HFFc6 (cell line): ENCODE results near the gene PLEKHM2. TPM values are rescaled to one million over a fixed set of nuclear protein-coding genes. Genes with fewer than 3 reads are reported as not detected.
A peak's percentile ranks its signal among the peaks of the same experiment; 100 is the strongest.

Experiments used
- DNase-seq: peaks from one replicate; pipeline ENCODE4 v3.0.0-alpha.2; 2018
- H3K27ac Mint-ChIP-seq: 2 replicates; pipeline ENCODE4 v1.8.0; 2020; ENCODE audit warnings: mild to moderate bottlenecking, mixed read lengths
- H3K27me3 Mint-ChIP-seq: 2 replicates; pipeline ENCODE4 v1.8.0; 2021; ENCODE audit warnings: mild to moderate bottlenecking, moderate library complexity, mixed read lengths; ENCODE audit not compliant: insufficient read depth
- H3K36me3 Mint-ChIP-seq: 2 replicates; pipeline ENCODE4 v1.8.0; 2021; ENCODE audit warnings: low read depth, mixed read lengths
- H3K4me1 Mint-ChIP-seq: 2 replicates; pipeline ENCODE4 v1.8.0; 2020; ENCODE audit warnings: low read depth, mixed read lengths
- H3K4me3 Mint-ChIP-seq: 2 replicates; pipeline ENCODE4 v1.8.0; 2020; ENCODE audit warnings: mild to moderate bottlenecking, moderate library complexity, mixed read lengths
- H3K9me3 Mint-ChIP-seq: 2 replicates; pipeline ENCODE4 v1.8.0; 2020; ENCODE audit warnings: mild to moderate bottlenecking, mixed read lengths
- total RNA-seq, 6 experiments: library from RNA; stranded (reverse); fragmentation: NEBNext Ultra II Directional; extraction: Animal tissue kit (Norgen Biotek cat#: 25700); gene quantifications; 2 replicates in 1 of 6; 3 replicates in 5 of 6; pipeline ENCODE4 v1.2.3, GENCODE V29; 2021
- TF ChIP-seq, protein P1 (sequence below): fragments of 200-600 bp; sonication (generic); IDR thresholded peaks from 2 replicates; pipeline ENCODE4 v1.5.0; 2021; ENCODE audit warnings: antibody characterized with exemption, mild to moderate bottlenecking

The PLEKHM2 gene
- total RNA-seq, 6 experiments from 2014 or later = 61.5 to 70.5 (median 66.0) TPM

DNA sequence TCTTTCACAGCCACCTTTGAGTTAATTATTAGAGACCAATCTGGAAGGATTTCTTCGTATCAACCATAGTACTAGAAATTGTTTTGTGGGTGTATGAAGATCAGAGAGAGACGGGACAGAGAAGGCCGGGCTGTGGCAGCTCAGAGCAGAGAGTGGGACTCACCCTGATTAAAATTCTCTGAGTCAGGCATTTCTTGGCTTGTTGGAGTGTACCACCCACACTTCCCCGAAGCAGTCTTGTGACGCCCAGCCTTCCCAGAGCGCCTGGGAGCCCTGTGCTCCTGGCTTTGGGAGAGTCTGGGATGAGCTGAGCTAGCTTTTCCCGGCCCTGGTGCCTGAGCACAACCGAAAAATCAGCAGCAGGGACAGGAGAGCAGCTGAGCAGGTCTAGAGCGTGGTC, 19.4 kb downstream of the PLEKHM2 start:
- Mint-ChIP-seq H3K9me3 (no peaks in the 10 kb centered on the region), H3K36me3 (peaks cover 12% of the 10 kb centered on the region), H3K4me1 (peaks cover 28% of the 10 kb centered on the region), H3K27ac (peak overlapping the region; percentile 94), H3K27me3 (peaks cover 2% of the 10 kb centered on the region; the same call in 1 of the 2 replicates), H3K4me3 (peak overlapping the region; percentile 77)
- DNase-seq = peak; percentile 83
- TF ChIP-seq, protein P1, sequence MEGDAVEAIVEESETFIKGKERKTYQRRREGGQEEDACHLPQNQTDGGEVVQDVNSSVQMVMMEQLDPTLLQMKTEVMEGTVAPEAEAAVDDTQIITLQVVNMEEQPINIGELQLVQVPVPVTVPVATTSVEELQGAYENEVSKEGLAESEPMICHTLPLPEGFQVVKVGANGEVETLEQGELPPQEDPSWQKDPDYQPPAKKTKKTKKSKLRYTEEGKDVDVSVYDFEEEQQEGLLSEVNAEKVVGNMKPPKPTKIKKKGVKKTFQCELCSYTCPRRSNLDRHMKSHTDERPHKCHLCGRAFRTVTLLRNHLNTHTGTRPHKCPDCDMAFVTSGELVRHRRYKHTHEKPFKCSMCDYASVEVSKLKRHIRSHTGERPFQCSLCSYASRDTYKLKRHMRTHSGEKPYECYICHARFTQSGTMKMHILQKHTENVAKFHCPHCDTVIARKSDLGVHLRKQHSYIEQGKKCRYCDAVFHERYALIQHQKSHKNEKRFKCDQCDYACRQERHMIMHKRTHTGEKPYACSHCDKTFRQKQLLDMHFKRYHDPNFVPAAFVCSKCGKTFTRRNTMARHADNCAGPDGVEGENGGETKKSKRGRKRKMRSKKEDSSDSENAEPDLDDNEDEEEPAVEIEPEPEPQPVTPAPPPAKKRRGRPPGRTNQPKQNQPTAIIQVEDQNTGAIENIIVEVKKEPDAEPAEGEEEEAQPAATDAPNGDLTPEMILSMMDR = no peak

DNA sequence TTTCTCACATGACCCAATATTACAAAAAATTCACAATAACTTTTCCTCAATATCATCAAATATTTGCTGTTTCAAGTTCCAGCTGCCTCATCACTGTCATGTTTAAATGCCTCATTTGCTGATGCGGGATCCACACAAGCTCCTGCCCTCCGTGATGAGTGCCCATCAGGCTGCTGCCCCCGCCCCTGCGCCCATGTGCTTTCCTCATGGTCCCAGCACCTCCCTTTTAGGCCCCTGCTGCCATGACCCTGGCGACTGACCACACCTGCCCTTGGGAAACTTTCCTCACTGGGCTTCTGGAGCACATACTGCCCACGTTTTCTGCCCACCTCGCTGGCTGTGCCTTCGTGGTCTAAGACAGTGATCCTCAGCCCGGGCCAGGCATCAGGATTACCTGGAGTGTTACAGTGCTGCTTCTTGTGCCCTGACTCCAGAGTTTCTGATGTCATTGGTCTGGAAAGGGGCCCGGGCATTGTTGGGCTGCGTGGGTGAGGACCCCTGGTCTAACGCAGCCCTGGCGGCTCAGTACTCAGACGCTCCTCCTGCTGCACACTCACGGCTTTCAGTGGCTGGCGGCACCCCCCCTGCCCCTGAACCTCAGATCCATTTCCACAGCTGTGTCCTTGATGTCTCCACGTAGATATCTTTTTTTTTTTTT, 20.5 kb downstream of the PLEKHM2 start:
- TF ChIP-seq, protein P1 = no peak
- Mint-ChIP-seq H3K27me3 (peaks cover 2% of the 10 kb centered on the region; the same call in 1 of the 2 replicates), H3K9me3 (no peaks in the 10 kb centered on the region), H3K36me3 (peaks cover 8% of the 10 kb centered on the region), H3K4me1 (peaks cover 28% of the 10 kb centered on the region), H3K4me3 (peak overlapping the region; percentile 77; the same call in 1 of the 2 replicates), H3K27ac (peak overlapping the region; percentile 94)
- DNase-seq = no peak

DNA sequence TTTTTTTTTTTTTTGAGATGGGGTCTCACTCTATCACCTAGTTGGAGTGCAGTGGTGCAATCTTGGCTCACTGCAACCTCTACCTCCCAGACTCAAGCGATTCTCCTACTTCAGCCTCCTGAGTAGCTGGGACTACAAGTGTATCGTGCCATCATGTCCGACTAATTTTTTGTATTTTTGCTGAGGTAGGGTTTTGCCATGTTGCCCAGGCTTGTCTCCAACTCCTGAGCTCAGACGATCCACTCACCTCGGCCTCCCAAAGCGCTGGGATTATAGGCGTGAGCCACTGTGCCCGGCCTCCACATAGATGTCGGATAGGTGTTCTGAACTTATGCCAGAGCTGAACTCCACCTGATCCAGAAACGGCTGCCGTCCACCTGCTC, 21.1 kb downstream of the PLEKHM2 start:
- Mint-ChIP-seq H3K36me3 (peaks cover 8% of the 10 kb centered on the region), H3K27ac (peak overlapping the region; percentile 61; the same call in 1 of the 2 replicates), H3K4me3 (no peak overlapping the region), H3K4me1 (peaks cover 28% of the 10 kb centered on the region), H3K9me3 (no peaks in the 10 kb centered on the region), H3K27me3 (peaks cover 2% of the 10 kb centered on the region; the same call in 1 of the 2 replicates)
- TF ChIP-seq, protein P1 = no peak
- DNase-seq = no peak

DNA sequence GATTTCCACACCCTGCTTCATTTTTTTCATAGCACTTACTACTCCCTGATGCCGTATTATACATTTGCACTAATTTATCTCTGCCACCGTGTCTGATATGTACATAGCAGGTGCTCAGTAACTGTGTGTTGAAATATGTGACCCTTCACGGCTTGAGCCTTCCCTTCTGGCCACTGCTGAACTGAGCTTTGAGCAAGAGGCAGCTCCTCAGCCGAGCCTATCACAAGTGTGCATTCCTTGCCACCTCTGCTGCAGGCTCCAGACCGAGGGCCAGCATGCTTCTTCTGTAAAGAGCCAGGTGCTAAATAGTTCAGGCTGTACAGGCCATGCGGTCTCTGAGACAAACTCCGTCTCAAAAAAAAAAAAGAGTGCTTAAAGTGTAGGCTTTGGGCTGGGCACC, 22.6 kb downstream of the PLEKHM2 start:
- no peak overlapping the region for H3K27ac Mint-ChIP-seq
- peaks cover 23% of the 10 kb centered on the region for H3K4me1 Mint-ChIP-seq
- H3K27me3 Mint-ChIP-seq = peaks cover 2% of the 10 kb centered on the region; the same call in 1 of the 2 replicates
- DNase-seq = no peak
- TF ChIP-seq, protein P1 = no peak
- H3K4me3 Mint-ChIP-seq = no peak overlapping the region
- H3K9me3 Mint-ChIP-seq = no peaks in the 10 kb centered on the region
- peaks cover 8% of the 10 kb centered on the region for H3K36me3 Mint-ChIP-seq

DNA sequence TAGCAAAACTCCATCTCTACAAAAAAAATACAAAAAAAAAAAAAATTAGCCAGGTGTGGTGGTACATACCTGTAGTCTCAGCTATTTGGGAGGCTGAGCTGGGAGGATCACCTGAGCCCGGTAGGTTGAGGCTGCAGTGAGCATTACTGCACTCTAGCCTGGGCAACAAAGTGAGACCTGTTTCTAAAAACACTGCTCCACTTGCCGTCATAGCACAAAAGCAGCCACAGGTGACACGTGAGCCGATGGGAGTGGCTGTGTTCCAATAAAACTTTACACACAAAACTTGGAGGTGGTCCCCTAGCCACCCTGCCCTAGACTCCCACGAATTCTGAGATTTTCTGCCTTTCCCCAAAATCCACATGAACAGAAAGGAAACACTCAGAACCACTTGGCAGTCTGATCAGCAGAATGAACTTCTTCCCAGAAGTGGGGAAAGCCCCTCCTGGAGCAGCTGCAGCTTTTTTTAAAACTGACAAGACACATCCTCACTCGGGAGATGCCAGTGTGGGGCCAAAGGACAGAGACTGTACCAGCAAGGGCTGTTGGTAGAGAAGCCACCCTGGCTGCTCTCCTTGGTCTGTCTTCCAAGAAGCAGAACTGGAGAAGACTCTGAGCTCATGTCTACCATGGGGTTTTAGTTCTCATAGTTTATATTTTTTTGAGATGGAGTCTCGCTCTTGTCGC, 23.3 kb downstream of the PLEKHM2 start:
- H3K4me1 Mint-ChIP-seq = peaks cover 23% of the 10 kb centered on the region
- DNase-seq = no peak
- no peaks in the 10 kb centered on the region for H3K9me3 Mint-ChIP-seq
- no peak overlapping the region for H3K27ac Mint-ChIP-seq
- no peak overlapping the region for H3K4me3 Mint-ChIP-seq
- peaks cover 2% of the 10 kb centered on the region; the same call in 1 of the 2 replicates for H3K27me3 Mint-ChIP-seq
- TF ChIP-seq, protein P1 = no peak
- peaks cover 8% of the 10 kb centered on the region for H3K36me3 Mint-ChIP-seq
